Heart right ventricle (tissue), 16 donors: ENCODE data around the gene CAMK1D. TPM values are rescaled to one million over a fixed set of nuclear protein-coding genes. Genes with fewer than 3 reads are reported as not detected.
A peak's percentile ranks its signal among the peaks of the same experiment; 100 is the strongest.

ENCODE experiments used
- ATAC-seq, 8 donors: fragments of 200-7000 bp; cut with Tn5 transposase; one replicate each; pipeline ENCODE4 v1.9.1; 2020; ENCODE audit warnings: mild to moderate bottlenecking in 8 of 8, moderate library complexity in 8 of 8, moderate number of reproducible peaks in 1 of 8
- DNase-seq, 2 donors: peaks; one replicate each; pipeline ENCODE4 v3.0.0-alpha.2; 2020
- H3K27ac ChIP-seq, 10 donors: fragments of 200-600 bp; sonication (generic) in 2 of 10; one replicate each; pipeline versions ENCODE4 v1.5.0 to v1.8.0; 2020 to 2022; ENCODE audit warnings: mild to moderate bottlenecking in 3 of 10
- H3K27me3 ChIP-seq, 7 donors: fragments of 200-600 bp; one replicate each; pipeline ENCODE4 v1.8.0; 2021 to 2022; ENCODE audit warnings: mild to moderate bottlenecking in 2 of 7
- H3K36me3 ChIP-seq, 9 donors: fragments of 200-600 bp; sonication (generic) in 1 of 9; one replicate each; pipeline versions ENCODE4 v1.5.0 to v1.8.0; 2020 to 2022; ENCODE audit warnings: mild to moderate bottlenecking in 2 of 9
- H3K4me1 ChIP-seq, 9 donors: fragments of 200-600 bp; sonication (generic) in 1 of 9; one replicate each; pipeline versions ENCODE4 v1.5.0 to v1.8.0; 2020 to 2022; ENCODE audit warnings: mild to moderate bottlenecking in 4 of 9
- H3K4me3 ChIP-seq, 10 donors: fragments of 200-600 bp; sonication (generic) in 2 of 10; one replicate each; pipeline versions ENCODE4 v1.5.0 to v1.8.0; 2020 to 2022; ENCODE audit warnings: mild to moderate bottlenecking in 7 of 10, moderate library complexity in 2 of 10
- H3K9me3 ChIP-seq, 11 donors: fragments of 200-600 bp in 10 of 11; sonication (generic) in 2 of 11; one replicate each; pipeline versions ENCODE4 v1.5.0 to v1.8.0; 2013 to 2022; ENCODE audit warnings: mild to moderate bottlenecking in 2 of 11, control low read depth in 1 of 11, moderate library complexity in 1 of 11
- CTCF ChIP-seq, 9 donors: fragments of 200-600 bp; sonication (generic) in 2 of 9; IDR thresholded peaks; one replicate each; pipeline versions ENCODE4 v1.5.0 to v1.8.0; 2021 to 2022; ENCODE audit warnings: antibody characterized with exemption in 9 of 9, mild to moderate bottlenecking in 5 of 9, moderate library complexity in 1 of 9
- WGBS, 2 donors: extraction: QIAGEN DNeasy Blood & Tissue Kit; methylation state at CpG; one replicate each; pipeline ENCODE4 v1.1.7; 2013; ENCODE audit warnings: inconsistent platforms in 1 of 2; 5-methylcytosine and 5-hydroxymethylcytosine counted together
- intact Hi-C, 10 donors: fragments of 100-400 bp; cut with DNase I; formaldehyde crosslinking; loops; one replicate each; pipeline versions ENCODE4 v1.11.1 to v1.14.2; 2022
- polyA plus RNA-seq, 2 donors: library from polyadenylated mRNA; stranded (reverse); fragments of 200-250 nt; gene quantifications; one replicate each; pipeline ENCODE4 v1.2.3, GENCODE V29; 2013
- total RNA-seq, 10 donors: library from RNA; stranded (reverse); fragmentation: NEBNext Ultra II Directional in 3 of 10; extraction: Animal tissue kit (Norgen Biotek cat#: 25700) in 3 of 10; gene quantifications; one replicate each; pipeline versions ENCODE4 v1.2.1 to v1.2.4, GENCODE V29; 2021 to 2023
- donor health status: Arrhythmogenic right ventricular cardiomyopathy.
- donor health status: ischemic (EF 13 %, LVEDD 7.1; RV severe dilation, severe dysfunction).
- donor health status: healthy with polysubstance abuse.
- donor health status: DM: no; HTN: yes; CAD: no.
- donor health status: DM: no; HTN: no; CAD: no.
- donor health status: ischemic (EF 25% LVEDD 6.9; RV normal size, moderate dysfunction).
- donor health status: ischemic (EF 25% LVEDD 5.7; RV mildly dilated, moderate dysfunction).
- donor health status: healthy.
- donor health status: DM: yes; HTN: yes; CAD: no.
- donor health status: Ischemic cardiomyopathy.
- donor health status: ischemic (EF 35%, LVEDD 5.7; RV mildly dilated, moderate dysfunction).
- donor health status: nonischemic (EF 11% LVEDD 7.7; RV severe dilation, severe dysfunction).
- donor health status: DM: yes; HTN: yes; CAD: no.
- donor health status: PGD.
- donor health status: ischemic (EF 29% LVEDD 5.4; RV normal size, mild dysfunction).
- donor health status: nonischemic (EF 23%, LVEDD 6.1; RV moderate dilation, normal function).

Gene CAMK1D
- total and polyA plus RNA-seq, 12 donors = 1.3 to 17.7 (median 2.6) TPM

- no peak for DNase-seq
- Histone ChIP-seq H3K9me3 (peaks cover 0 to 9% (median 0%) of the 10 kb centered on the region in 11 donors), H3K4me1 (peaks cover 0 to 35% (median 3%) of the 10 kb centered on the region in 9 donors), H3K27ac (peak overlapping the region in 2 of 10 donors; percentile 13 to 63), H3K4me3 (no peak overlapping the region), H3K36me3 (no peaks in the 10 kb centered on the region), H3K27me3 (no peaks in the 10 kb centered on the region)
- no peak for ATAC-seq
- intact Hi-C loops = loop anchor here in 3 of 10 donors (10.0 kb wide), 3 partner anchors 346 to 374 kb away; partner anchors contain the start of gene CAMK1D (in 1 of the 3)
- WGBS, 2 donors = 90% methylated on average over 3 of the region's 3 CpGs
- TF ChIP-seq CTCF (IDR thresholded peaks at IDR 0.05) = no peak
These were observed 351.2 kb downstream of the CAMK1D start for GRCh38 chr10:12700557-12700874.

- no peak overlapping the region for H3K4me3 ChIP-seq
- H3K9me3 ChIP-seq = peaks cover 0 to 9% (median 0%) of the 10 kb centered on the region in 11 donors
- TF ChIP-seq CTCF (IDR thresholded peaks at IDR 0.05) = no peak
- intact Hi-C loops = loop anchor here in 3 of 10 donors (10.0 kb wide), 3 partner anchors 347 to 373 kb away; partner anchors contain the start of gene CAMK1D (in 1 of the 3)
- peaks cover 0 to 41% (median 5%) of the 10 kb centered on the region in 9 donors for H3K4me1 ChIP-seq
- no peak for DNase-seq
- WGBS, 2 donors = 60 to 61% methylated on average over 6 of the region's 6 CpGs
- no peak for ATAC-seq
- H3K36me3 ChIP-seq = no peaks in the 10 kb centered on the region
- H3K27ac ChIP-seq = no peak overlapping the region
- no peaks in the 10 kb centered on the region for H3K27me3 ChIP-seq
These were observed 352.3 kb downstream of the CAMK1D start for GRCh38 chr10:12701696-12702095.

GRCh38 chr10:12702215-12702770 is 352.9 kb downstream of the CAMK1D start:
- TF ChIP-seq CTCF (IDR thresholded peaks at IDR 0.05) = no peak
- Histone ChIP-seq H3K27ac (no peak overlapping the region), H3K36me3 (no peaks in the 10 kb centered on the region), H3K9me3 (peaks cover 0 to 9% (median 0%) of the 10 kb centered on the region in 11 donors), H3K4me3 (no peak overlapping the region), H3K27me3 (no peaks in the 10 kb centered on the region), H3K4me1 (peaks cover 4 to 47% (median 11%) of the 10 kb centered on the region in 9 donors)
- DNase-seq (no peak), ATAC-seq (no peak)
- 90 to 92% methylated on average over 9 of the region's 9 CpGs for WGBS, 2 donors
- intact Hi-C loops = loop anchor here in 3 of 10 donors (10.0 kb wide), 3 partner anchors 347 to 373 kb away; partner anchors contain the start of gene CAMK1D (in 1 of the 3)

- peaks cover 12 to 53% (median 20%) of the 10 kb centered on the region in 9 donors for H3K4me1 ChIP-seq
- intact Hi-C loops = loop anchor here in 3 of 10 donors (10.0 kb wide), 3 partner anchors 348 to 372 kb away; partner anchors contain the start of gene CAMK1D (in 1 of the 3)
- no peaks in the 10 kb centered on the region for H3K36me3 ChIP-seq
- H3K27ac ChIP-seq = no peak overlapping the region
- TF ChIP-seq CTCF (IDR thresholded peaks at IDR 0.05) = no peak
- H3K4me3 ChIP-seq = no peak overlapping the region
- H3K27me3 ChIP-seq = no peaks in the 10 kb centered on the region
- whole genome bisulfite sequencing, 2 donors = 95 to 98% methylated on average over 6 of the region's 6 CpGs
- peaks cover 0 to 9% (median 0%) of the 10 kb centered on the region in 11 donors for H3K9me3 ChIP-seq
- DNase-seq = no peak
- ATAC-seq = no peak
These were observed 353.8 kb downstream of the CAMK1D start for GRCh38 chr10:12703126-12703525.
